Measurements from ENCODE around the gene NOD1. TPM values are rescaled to one million over a fixed set of nuclear protein-coding genes. Genes with fewer than 3 reads are reported as not detected.

The NOD1 gene
- total RNA-seq, 1 donor = 7.5 TPM

- TF ChIP-seq, protein P1, sequence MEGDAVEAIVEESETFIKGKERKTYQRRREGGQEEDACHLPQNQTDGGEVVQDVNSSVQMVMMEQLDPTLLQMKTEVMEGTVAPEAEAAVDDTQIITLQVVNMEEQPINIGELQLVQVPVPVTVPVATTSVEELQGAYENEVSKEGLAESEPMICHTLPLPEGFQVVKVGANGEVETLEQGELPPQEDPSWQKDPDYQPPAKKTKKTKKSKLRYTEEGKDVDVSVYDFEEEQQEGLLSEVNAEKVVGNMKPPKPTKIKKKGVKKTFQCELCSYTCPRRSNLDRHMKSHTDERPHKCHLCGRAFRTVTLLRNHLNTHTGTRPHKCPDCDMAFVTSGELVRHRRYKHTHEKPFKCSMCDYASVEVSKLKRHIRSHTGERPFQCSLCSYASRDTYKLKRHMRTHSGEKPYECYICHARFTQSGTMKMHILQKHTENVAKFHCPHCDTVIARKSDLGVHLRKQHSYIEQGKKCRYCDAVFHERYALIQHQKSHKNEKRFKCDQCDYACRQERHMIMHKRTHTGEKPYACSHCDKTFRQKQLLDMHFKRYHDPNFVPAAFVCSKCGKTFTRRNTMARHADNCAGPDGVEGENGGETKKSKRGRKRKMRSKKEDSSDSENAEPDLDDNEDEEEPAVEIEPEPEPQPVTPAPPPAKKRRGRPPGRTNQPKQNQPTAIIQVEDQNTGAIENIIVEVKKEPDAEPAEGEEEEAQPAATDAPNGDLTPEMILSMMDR (IDR thresholded peaks at IDR 0.05; ENCODE audit: insufficient read depth, low read length) = no peak
- H3K4me3 ChIP-seq (ENCODE audit: low read depth, low read length) = no peak overlapping the region
- no peak for DNase-seq (ENCODE audit: low read depth)
Observed at GRCh38 chr7:30405179-30405578, 73.4 kb downstream of the NOD1 start.

GRCh38 chr7:30403477-30403876, 75.1 kb downstream of the NOD1 start:
- no peak for DNase-seq (ENCODE audit: low read depth)
- TF ChIP-seq, protein P1 (IDR thresholded peaks at IDR 0.05; ENCODE audit: insufficient read depth, low read length) = no peak
- H3K4me3 ChIP-seq (ENCODE audit: low read depth, low read length) = no peak overlapping the region

GRCh38 chr7:30396389-30396788, 82.2 kb downstream of the NOD1 start:
- DNase-seq (ENCODE audit: low read depth) = peak; percentile 33
- TF ChIP-seq, protein P1 (IDR thresholded peaks at IDR 0.05; ENCODE audit: insufficient read depth, low read length) = peak; percentile 41
- H3K4me3 ChIP-seq (ENCODE audit: low read depth, low read length) = no peak overlapping the region

GRCh38 chr7:30395676-30396075, 82.9 kb downstream of the NOD1 start:
- H3K4me3 ChIP-seq (ENCODE audit: low read depth, low read length) = no peak overlapping the region
- DNase-seq (ENCODE audit: low read depth) = no peak
- TF ChIP-seq, protein P1 (IDR thresholded peaks at IDR 0.05; ENCODE audit: insufficient read depth, low read length) = no peak

GRCh38 chr7:30391806-30392205, 86.8 kb downstream of the NOD1 start:
- H3K4me3 ChIP-seq (ENCODE audit: low read depth, low read length) = no peak overlapping the region
- DNase-seq (ENCODE audit: low read depth) = no peak
- TF ChIP-seq, protein P1 (IDR thresholded peaks at IDR 0.05; ENCODE audit: insufficient read depth, low read length) = no peak

DNA sequence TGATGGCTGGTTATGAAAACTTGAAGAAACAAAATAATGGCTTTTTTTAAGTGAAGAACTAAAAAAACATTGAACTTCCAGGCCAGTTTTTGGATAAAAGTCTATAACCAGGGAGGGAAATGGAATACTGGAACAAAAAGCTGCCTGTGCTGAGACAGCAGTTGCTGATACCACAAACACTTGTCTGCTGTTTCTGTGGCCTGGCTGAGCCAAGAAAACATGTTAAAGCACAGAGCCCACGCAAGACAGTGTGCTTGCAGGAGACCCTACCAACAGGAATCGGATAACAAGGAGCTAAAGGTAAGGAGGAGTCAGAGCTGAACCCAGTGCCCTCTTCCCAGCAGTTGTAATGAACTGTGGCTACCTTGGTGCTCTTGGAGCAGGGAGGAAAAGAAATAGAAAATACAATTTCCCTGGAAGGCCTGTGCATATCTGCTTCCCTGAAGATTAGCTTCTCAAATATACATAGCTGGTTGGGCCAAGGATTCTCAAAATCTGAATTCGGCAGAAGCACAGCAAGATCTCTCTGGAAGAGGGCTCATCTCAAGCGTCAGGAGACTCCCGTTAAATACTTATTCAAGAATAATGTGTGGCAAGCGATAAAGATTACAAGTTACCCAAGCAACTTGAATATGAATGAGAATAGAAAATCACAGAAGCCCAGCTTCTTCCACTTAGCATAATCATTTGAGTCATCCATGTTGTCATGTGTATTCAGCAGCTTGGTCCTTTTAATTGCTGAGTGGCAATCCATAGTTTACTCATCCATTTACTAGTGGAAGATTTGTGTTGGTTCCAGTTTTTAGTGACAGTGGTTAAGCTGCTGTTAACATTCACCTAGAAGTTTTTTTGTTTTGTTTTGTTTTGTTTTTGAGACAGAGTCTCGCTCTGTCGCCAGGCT, 87.6 kb downstream of the NOD1 start:
- H3K4me3 ChIP-seq (ENCODE audit: low read depth, low read length) = no peak overlapping the region
- no peak for DNase-seq (ENCODE audit: low read depth)
- TF ChIP-seq, protein P1 (IDR thresholded peaks at IDR 0.05; ENCODE audit: insufficient read depth, low read length) = no peak

All from fibroblast of the aortic adventitia (primary cell).